B cell (primary cell): ENCODE data around the gene PAAF1. TPM values are rescaled to one million over a fixed set of nuclear protein-coding genes. Genes with fewer than 3 reads are reported as not detected.

Experiments used
- ATAC-seq: fragments of 200-7000 bp; cut with Tn5 transposase; one replicate; pipeline ENCODE4 v1.10.0; 2021; ENCODE audit warnings: low read depth, mild to moderate bottlenecking, moderate number of reproducible peaks, moderate library complexity
- CTCF ChIA-PET: fragments of 350-600 bp; sonication (Branson Sonifier 250); formaldehyde crosslinking; loops from one replicate; lab custom pipeline; 2021; ENCODE audit warnings: antibody characterized with exemption, inconsistent platforms; lab: Charles Lee
- POLR2A ChIA-PET: fragments of 350-600 bp; sonication (Branson Sonifier 250); formaldehyde crosslinking; loops from one replicate; lab custom pipeline; 2021; ENCODE audit warnings: antibody characterized with exemption; lab: Charles Lee
- DNase-seq: peaks from one replicate; pipeline ENCODE4 v3.0.0; 2013
- H2AFZ ChIP-seq: 2 replicates; pipeline ENCODE4 v1.6.1; 2012; ENCODE audit warnings: mild to moderate bottlenecking, low read depth, low read length; ENCODE audit not compliant: insufficient read depth, poor library complexity, severe bottlenecking
- H3K27ac ChIP-seq, 2 donors: 1 replicate in 1 of 2; 2 replicates in 1 of 2; pipeline ENCODE4 v1.5.1; 2012 to 2013; ENCODE audit warnings: low read length in 2 of 2, mild to moderate bottlenecking in 2 of 2, moderate library complexity in 1 of 2
- H3K27me3 ChIP-seq, 4 experiments: fragments of 200-600 bp in 1 of 4; sonication (generic) in 1 of 4; replicated peaks in 1 of 4; 1 replicate in 2 of 4; 2 replicates in 2 of 4; pipeline versions ENCODE4 v1.6.1 to v1.7.0; 2013 to 2016; ENCODE audit warnings: low read length in 3 of 4, mild to moderate bottlenecking in 2 of 4, mixed read lengths in 1 of 4, moderate library complexity in 1 of 4; ENCODE audit not compliant: insufficient read depth in 4 of 4, control insufficient read depth in 3 of 4; ENCODE audit errors: control extremely low read depth in 1 of 4
- H3K36me3 ChIP-seq, 2 experiments: replicated peaks in 1 of 2; 1 replicate in 1 of 2; 2 replicates in 1 of 2; pipeline versions ENCODE4 v1.6.1 to v1.7.1; 2013; ENCODE audit warnings: low read length in 1 of 2; ENCODE audit not compliant: insufficient read depth in 2 of 2, control insufficient read depth in 1 of 2; ENCODE audit errors: control extremely low read depth in 1 of 2, extremely low read depth in 1 of 2
- H3K4me1 ChIP-seq, 2 donors: fragments of 200-600 bp in 1 of 2; sonication (generic) in 1 of 2; 1 replicate in 1 of 2; 2 replicates in 1 of 2; pipeline versions ENCODE4 v1.5.1 to v1.6.1; 2013 to 2017; ENCODE audit warnings: low read length in 2 of 2; ENCODE audit not compliant: control insufficient read depth in 2 of 2, insufficient read depth in 2 of 2
- H3K4me2 ChIP-seq: replicated peaks from 2 replicates; pipeline ENCODE3; 2012; ENCODE audit warnings: mild to moderate bottlenecking, low read depth, low read length; ENCODE audit not compliant: poor library complexity, severe bottlenecking
- H3K4me3 ChIP-seq, 5 experiments: fragments of 200-600 bp in 1 of 5; sonication (generic) in 1 of 5; 1 replicate in 3 of 5; 2 replicates in 2 of 5; pipeline versions ENCODE4 v1.5.1 to v1.7.0; 2011 to 2016; ENCODE audit warnings: low read length in 4 of 5, mild to moderate bottlenecking in 4 of 5, low read depth in 2 of 5, control low read depth in 1 of 5, moderate library complexity in 1 of 5; ENCODE audit not compliant: insufficient read depth in 1 of 5; ENCODE audit errors: control extremely low read depth in 1 of 5, extremely low read depth in 1 of 5
- H3K79me2 ChIP-seq: fragments of 200-600 bp; sonication (generic); one replicate; pipeline ENCODE4 v1.6.0; 2016; ENCODE audit warnings: low read length; ENCODE audit not compliant: control insufficient read depth, insufficient read depth
- H3K9ac ChIP-seq: fragments of 200-600 bp; sonication (generic); 2 replicates; pipeline ENCODE4 v1.6.1; 2017; ENCODE audit warnings: mild to moderate bottlenecking, low read length, moderate library complexity
- H3K9me3 ChIP-seq, 3 donors: one replicate each; pipeline versions ENCODE4 v1.6.1 to v1.7.1; 2013; ENCODE audit warnings: low read length in 2 of 3; ENCODE audit not compliant: control insufficient read depth in 2 of 3, insufficient read depth in 1 of 3; ENCODE audit errors: control extremely low read depth in 1 of 3
- H4K20me1 ChIP-seq: 2 replicates; pipeline ENCODE4 v1.6.0; 2012; ENCODE audit warnings: mild to moderate bottlenecking, low read length; ENCODE audit not compliant: insufficient read depth, control insufficient read depth, poor library complexity, severe bottlenecking
- H3K27ac Mint-ChIP-seq: one replicate; pipeline ENCODE4 v1.8.0; 2021; ENCODE audit warnings: mixed read lengths
- H3K27me3 Mint-ChIP-seq: one replicate; pipeline ENCODE4 v1.8.0; 2021; ENCODE audit warnings: mixed read lengths
- H3K4me1 Mint-ChIP-seq: one replicate; pipeline ENCODE4 v1.8.0; 2021; ENCODE audit warnings: mixed read lengths
- H3K4me3 Mint-ChIP-seq: one replicate; pipeline ENCODE4 v1.8.0; 2021; ENCODE audit warnings: mixed read lengths
- H3K9me3 Mint-ChIP-seq: one replicate; pipeline ENCODE4 v1.8.0; 2022; ENCODE audit warnings: mixed read lengths; ENCODE audit not compliant: insufficient read depth
- CTCF ChIP-seq: fragments of 200-600 bp; IDR thresholded peaks from one replicate; pipeline ENCODE4 v1.8.0; 2022; ENCODE audit warnings: antibody characterized with exemption, mild to moderate bottlenecking
- EZH2 ChIP-seq: IDR thresholded peaks from 2 replicates; pipeline ENCODE4 v1.6.1; 2012; ENCODE audit warnings: borderline replicate concordance, low read depth, mild to moderate bottlenecking, moderate library complexity, low read length; ENCODE audit not compliant: insufficient read depth, poor library complexity, severe bottlenecking
- WGBS: methylation state at CpG from one replicate; pipeline ENCODE4 v1.1.5; 2013; ENCODE audit warnings: missing lambda C conversion rate; ENCODE audit not compliant: insufficient coverage; 5-methylcytosine and 5-hydroxymethylcytosine counted together
- intact Hi-C: fragments of 100-400 bp; cut with micrococcal nuclease; formaldehyde crosslinking; loops from one replicate; pipeline ENCODE4 v1.10.0; 2022
- polyA plus RNA-seq: library from polyadenylated mRNA; depleted of rRNA; stranded (reverse); fragments of >200 nt; gene quantifications from 2 replicates; pipeline ENCODE4 v1.2.3, GENCODE V29; 2012
- total RNA-seq, 2 donors: library from RNA; stranded (reverse); fragments of 120-200 nt in 1 of 2; gene quantifications; 1 replicate in 1 of 2; 2 replicates in 1 of 2; pipeline versions ENCODE4 v1.2.3 to v1.2.4, GENCODE V29; 2013 to 2022

PAAF1 gene
- total and polyA plus RNA-seq, 2 donors (not counting 1 experiment from before 2014, with no cell fraction given), result 11.5 to 19.5 TPM

- no peaks in the 10 kb centered on the region for H3K9me3 Mint-ChIP-seq
- H3K4me1 ChIP-seq, result no peaks in the 10 kb centered on the region
- DNase-seq (no peak), ATAC-seq (no peak)
- ChIA-PET CTCF (no interaction called here), POLR2A (no interaction called here)
- H3K27ac ChIP-seq, result no peak overlapping the region
- no peaks in the 10 kb centered on the region for H4K20me1 ChIP-seq
- intact Hi-C loops, result no loop called here
- no peak overlapping the region for H3K27ac Mint-ChIP-seq
- 98% methylated on average over 2 of the region's 2 CpGs for whole genome bisulfite sequencing
- no peak overlapping the region for H3K4me3 Mint-ChIP-seq
- H3K4me1 Mint-ChIP-seq, result no peaks in the 10 kb centered on the region
- H3K4me2 ChIP-seq, result no peak overlapping the region
- no peak overlapping the region for H3K9ac ChIP-seq
- H3K4me3 ChIP-seq, result no peak overlapping the region
- TF ChIP-seq CTCF (no peak), EZH2 (no peak)
- H3K36me3 ChIP-seq, result peaks cover 11 to 68% of the 10 kb centered on the region in 2 experiments
- no peaks in the 10 kb centered on the region for H3K27me3 ChIP-seq
- no peaks in the 10 kb centered on the region for H3K79me2 ChIP-seq
- no peaks in the 10 kb centered on the region for H3K27me3 Mint-ChIP-seq
- no peak overlapping the region for H2AFZ ChIP-seq
- H3K9me3 ChIP-seq, result no peaks in the 10 kb centered on the region
Observed at GRCh38 chr11:73912026-73912425, 35.2 kb downstream of the PAAF1 start.

- Mint-ChIP-seq H3K4me1 (no peaks in the 10 kb centered on the region), H3K9me3 (no peaks in the 10 kb centered on the region), H3K4me3 (no peak overlapping the region), H3K27ac (no peak overlapping the region), H3K27me3 (no peaks in the 10 kb centered on the region)
- H3K4me2 ChIP-seq, result no peak overlapping the region
- no peak for ATAC-seq
- H3K79me2 ChIP-seq, result no peaks in the 10 kb centered on the region
- CTCF ChIA-PET, result no interaction called here
- H4K20me1 ChIP-seq, result no peaks in the 10 kb centered on the region
- POLR2A ChIA-PET, result no interaction called here
- H3K4me3 ChIP-seq, result no peak overlapping the region
- no peak overlapping the region for H2AFZ ChIP-seq
- H3K9ac ChIP-seq, result no peak overlapping the region
- no peaks in the 10 kb centered on the region for H3K9me3 ChIP-seq
- H3K27me3 ChIP-seq, result no peaks in the 10 kb centered on the region
- no peak for TF ChIP-seq CTCF
- TF ChIP-seq EZH2, result no peak
- peaks cover 10 to 74% of the 10 kb centered on the region in 2 experiments for H3K36me3 ChIP-seq
- no peak overlapping the region for H3K27ac ChIP-seq
- DNase-seq, result no peak
- no peaks in the 10 kb centered on the region for H3K4me1 ChIP-seq
- intact Hi-C loops, result no loop called here
Observed at GRCh38 chr11:73913472-73913871, 36.7 kb downstream of the PAAF1 start.
